ENCODE data around the gene NUDT16.

DNA sequence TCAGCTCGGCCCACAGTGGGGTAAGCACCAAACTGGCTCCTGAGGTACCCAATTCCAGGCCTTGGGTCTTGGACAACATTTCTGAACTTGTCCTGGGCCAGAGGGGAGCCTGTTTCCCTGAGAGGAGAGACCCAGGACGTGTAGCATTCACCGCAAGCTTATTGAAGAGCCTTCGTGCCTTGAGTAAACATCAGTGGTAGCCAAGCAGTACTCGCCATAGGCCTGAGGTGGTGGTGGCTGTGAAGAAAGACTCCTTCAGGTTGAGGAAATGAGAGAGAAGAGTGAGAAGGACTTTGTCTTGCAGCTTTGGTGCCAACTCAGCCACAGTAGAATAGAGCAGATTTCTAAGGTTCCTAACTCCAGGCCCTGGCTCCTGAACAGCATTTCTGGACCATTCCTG lies 50.2 kb downstream of the NUDT16 start:
- TF ChIP-seq EZH2 (IDR thresholded peaks at IDR 0.05; ENCODE audit: low read length, missing control alignments): no peak
- TF ChIP-seq, protein P1, sequence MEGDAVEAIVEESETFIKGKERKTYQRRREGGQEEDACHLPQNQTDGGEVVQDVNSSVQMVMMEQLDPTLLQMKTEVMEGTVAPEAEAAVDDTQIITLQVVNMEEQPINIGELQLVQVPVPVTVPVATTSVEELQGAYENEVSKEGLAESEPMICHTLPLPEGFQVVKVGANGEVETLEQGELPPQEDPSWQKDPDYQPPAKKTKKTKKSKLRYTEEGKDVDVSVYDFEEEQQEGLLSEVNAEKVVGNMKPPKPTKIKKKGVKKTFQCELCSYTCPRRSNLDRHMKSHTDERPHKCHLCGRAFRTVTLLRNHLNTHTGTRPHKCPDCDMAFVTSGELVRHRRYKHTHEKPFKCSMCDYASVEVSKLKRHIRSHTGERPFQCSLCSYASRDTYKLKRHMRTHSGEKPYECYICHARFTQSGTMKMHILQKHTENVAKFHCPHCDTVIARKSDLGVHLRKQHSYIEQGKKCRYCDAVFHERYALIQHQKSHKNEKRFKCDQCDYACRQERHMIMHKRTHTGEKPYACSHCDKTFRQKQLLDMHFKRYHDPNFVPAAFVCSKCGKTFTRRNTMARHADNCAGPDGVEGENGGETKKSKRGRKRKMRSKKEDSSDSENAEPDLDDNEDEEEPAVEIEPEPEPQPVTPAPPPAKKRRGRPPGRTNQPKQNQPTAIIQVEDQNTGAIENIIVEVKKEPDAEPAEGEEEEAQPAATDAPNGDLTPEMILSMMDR (conservative IDR thresholded peaks at IDR 0.05 in 1 of 2, IDR thresholded peaks at IDR 0.05 in 1 of 2; ENCODE audit: low read depth in 1 of 2, low read length in 2 of 2): no peak

Data from fibroblast of lung (primary cell).